ENCODE results near the gene NEDD4L.

GRCh38 chr18:58195278-58195765 lies 151.3 kb downstream of the NEDD4L start:
- TF ChIP-seq CTCF (conservative IDR thresholded peaks at IDR 0.05), result no peak
- no peak for TF ChIP-seq EZH2 (IDR thresholded peaks at IDR 0.05; ENCODE audit: low read depth)

Measured in PC-9 (cell line).